ENCODE measurements around the gene RPGRIP1L.

The RPGRIP1L gene

GRCh38 chr16:53681354-53681753 is 22.3 kb downstream of the RPGRIP1L start:
- H3K36me3 ChIP-seq (ENCODE audit: insufficient read depth, low read length), result peaks cover 18% of the 10 kb centered on the region
- no peaks in the 10 kb centered on the region for H3K27me3 ChIP-seq (ENCODE audit: control insufficient read depth, insufficient read depth, low read length)
- no peaks in the 10 kb centered on the region for H3K9me3 ChIP-seq (replicated peaks; ENCODE audit: low read length)
- H3K4me1 ChIP-seq (ENCODE audit: control insufficient read depth, insufficient read depth, low read length), result no peaks in the 10 kb centered on the region
- no peak overlapping the region for H3K4me2 ChIP-seq (ENCODE audit: low read length)
- H3K9ac ChIP-seq (ENCODE audit: low read depth, low read length), result no peak overlapping the region
- H3K4me3 ChIP-seq (ENCODE audit: low read length), result no peak overlapping the region

- Histone ChIP-seq H3K9me3 (replicated peaks; ENCODE audit: low read length) (no peaks in the 10 kb centered on the region), H3K4me1 (ENCODE audit: control insufficient read depth, insufficient read depth, low read length) (no peaks in the 10 kb centered on the region), H3K4me3 (ENCODE audit: low read length) (no peak overlapping the region), H3K4me2 (ENCODE audit: low read length) (no peak overlapping the region), H3K27me3 (ENCODE audit: control insufficient read depth, insufficient read depth, low read length) (no peaks in the 10 kb centered on the region), H3K36me3 (ENCODE audit: insufficient read depth, low read length) (peaks cover 12% of the 10 kb centered on the region), H3K9ac (ENCODE audit: low read depth, low read length) (no peak overlapping the region)
Measured at GRCh38 chr16:53680756-53681155, 22.9 kb downstream of the RPGRIP1L start.

GRCh38 chr16:53678756-53679343 is 24.8 kb downstream of the RPGRIP1L start:
- no peak overlapping the region for H3K9ac ChIP-seq (ENCODE audit: low read depth, low read length)
- H3K4me2 ChIP-seq (ENCODE audit: low read length), result no peak overlapping the region
- H3K9me3 ChIP-seq (replicated peaks; ENCODE audit: low read length), result no peaks in the 10 kb centered on the region
- H3K27me3 ChIP-seq (ENCODE audit: control insufficient read depth, insufficient read depth, low read length), result no peaks in the 10 kb centered on the region
- H3K4me1 ChIP-seq (ENCODE audit: control insufficient read depth, insufficient read depth, low read length), result no peaks in the 10 kb centered on the region
- no peak overlapping the region for H3K4me3 ChIP-seq (ENCODE audit: low read length)
- H3K36me3 ChIP-seq (ENCODE audit: insufficient read depth, low read length), result peaks cover 9% of the 10 kb centered on the region

- no peaks in the 10 kb centered on the region for H3K4me1 ChIP-seq (ENCODE audit: control insufficient read depth, insufficient read depth, low read length)
- H3K9me3 ChIP-seq (replicated peaks; ENCODE audit: low read length), result no peaks in the 10 kb centered on the region
- no peak overlapping the region for H3K4me2 ChIP-seq (ENCODE audit: low read length)
- H3K9ac ChIP-seq (ENCODE audit: low read depth, low read length), result no peak overlapping the region
- H3K27me3 ChIP-seq (ENCODE audit: control insufficient read depth, insufficient read depth, low read length), result no peaks in the 10 kb centered on the region
- no peak overlapping the region for H3K4me3 ChIP-seq (ENCODE audit: low read length)
- peaks cover 9% of the 10 kb centered on the region for H3K36me3 ChIP-seq (ENCODE audit: insufficient read depth, low read length)
Measured at GRCh38 chr16:53678155-53678554, 25.5 kb downstream of the RPGRIP1L start.

- Histone ChIP-seq H3K4me1 (ENCODE audit: control insufficient read depth, insufficient read depth, low read length) (peaks cover 3% of the 10 kb centered on the region), H3K27me3 (ENCODE audit: control insufficient read depth, insufficient read depth, low read length) (no peaks in the 10 kb centered on the region)
Measured at GRCh38 chr16:53673189-53673588, 30.5 kb downstream of the RPGRIP1L start.

GRCh38 chr16:53672461-53672860 is 31.2 kb downstream of the RPGRIP1L start:
- H3K4me3 ChIP-seq (ENCODE audit: low read length), result no peak overlapping the region

More at GRCh38 chr16:53673189-53673588, 30.5 kb downstream of the RPGRIP1L start:
- Histone ChIP-seq H3K36me3 (ENCODE audit: insufficient read depth, low read length) (no peaks in the 10 kb centered on the region), H3K4me2 (ENCODE audit: low read length) (no peak overlapping the region), H3K9ac (ENCODE audit: low read depth, low read length) (no peak overlapping the region), H3K4me3 (ENCODE audit: low read length) (no peak overlapping the region), H3K9me3 (replicated peaks; ENCODE audit: low read length) (no peaks in the 10 kb centered on the region)

GRCh38 chr16:53668869-53669268 is 34.8 kb downstream of the RPGRIP1L start:
- H3K9ac ChIP-seq (ENCODE audit: low read depth, low read length), result no peak overlapping the region
- H3K27me3 ChIP-seq (ENCODE audit: control insufficient read depth, insufficient read depth, low read length), result no peaks in the 10 kb centered on the region
- H3K9me3 ChIP-seq (replicated peaks; ENCODE audit: low read length), result no peaks in the 10 kb centered on the region
- H3K36me3 ChIP-seq (ENCODE audit: insufficient read depth, low read length), result no peaks in the 10 kb centered on the region
- no peak overlapping the region for H3K4me2 ChIP-seq (ENCODE audit: low read length)
- H3K4me3 ChIP-seq (ENCODE audit: low read length), result no peak overlapping the region
- peaks cover 3% of the 10 kb centered on the region for H3K4me1 ChIP-seq (ENCODE audit: control insufficient read depth, insufficient read depth, low read length)

More at GRCh38 chr16:53672461-53672860, 31.2 kb downstream of the RPGRIP1L start:
- no peak overlapping the region for H3K9ac ChIP-seq (ENCODE audit: low read depth, low read length)
- no peaks in the 10 kb centered on the region for H3K36me3 ChIP-seq (ENCODE audit: insufficient read depth, low read length)
- no peak overlapping the region for H3K4me2 ChIP-seq (ENCODE audit: low read length)
- H3K9me3 ChIP-seq (replicated peaks; ENCODE audit: low read length), result no peaks in the 10 kb centered on the region
- H3K27me3 ChIP-seq (ENCODE audit: control insufficient read depth, insufficient read depth, low read length), result no peaks in the 10 kb centered on the region
- peaks cover 3% of the 10 kb centered on the region for H3K4me1 ChIP-seq (ENCODE audit: control insufficient read depth, insufficient read depth, low read length)

GRCh38 chr16:53666786-53667415 is 36.8 kb downstream of the RPGRIP1L start:
- no peak overlapping the region for H3K4me3 ChIP-seq (ENCODE audit: low read length)
- no peak overlapping the region for H3K4me2 ChIP-seq (ENCODE audit: low read length)
- H3K9ac ChIP-seq (ENCODE audit: low read depth, low read length), result no peak overlapping the region
- peaks cover 3% of the 10 kb centered on the region for H3K4me1 ChIP-seq (ENCODE audit: control insufficient read depth, insufficient read depth, low read length)
- no peaks in the 10 kb centered on the region for H3K36me3 ChIP-seq (ENCODE audit: insufficient read depth, low read length)
- H3K9me3 ChIP-seq (replicated peaks; ENCODE audit: low read length), result no peaks in the 10 kb centered on the region
- H3K27me3 ChIP-seq (ENCODE audit: control insufficient read depth, insufficient read depth, low read length), result no peaks in the 10 kb centered on the region

GRCh38 chr16:53664724-53665345 is 38.8 kb downstream of the RPGRIP1L start:
- Histone ChIP-seq H3K27me3 (ENCODE audit: control insufficient read depth, insufficient read depth, low read length) (no peaks in the 10 kb centered on the region), H3K9me3 (replicated peaks; ENCODE audit: low read length) (no peaks in the 10 kb centered on the region), H3K4me1 (ENCODE audit: control insufficient read depth, insufficient read depth, low read length) (peaks cover 3% of the 10 kb centered on the region), H3K9ac (ENCODE audit: low read depth, low read length) (no peak overlapping the region), H3K4me2 (ENCODE audit: low read length) (no peak overlapping the region), H3K36me3 (ENCODE audit: insufficient read depth, low read length) (no peaks in the 10 kb centered on the region), H3K4me3 (ENCODE audit: low read length) (no peak overlapping the region)

- H3K4me2 ChIP-seq (ENCODE audit: low read length), result no peak overlapping the region
- H3K4me3 ChIP-seq (ENCODE audit: low read length), result no peak overlapping the region
- H3K9ac ChIP-seq (ENCODE audit: low read depth, low read length), result no peak overlapping the region
- no peaks in the 10 kb centered on the region for H3K27me3 ChIP-seq (ENCODE audit: control insufficient read depth, insufficient read depth, low read length)
- no peaks in the 10 kb centered on the region for H3K4me1 ChIP-seq (ENCODE audit: control insufficient read depth, insufficient read depth, low read length)
- no peaks in the 10 kb centered on the region for H3K9me3 ChIP-seq (replicated peaks; ENCODE audit: low read length)
- no peaks in the 10 kb centered on the region for H3K36me3 ChIP-seq (ENCODE audit: insufficient read depth, low read length)
Measured at GRCh38 chr16:53662072-53662471, 41.6 kb downstream of the RPGRIP1L start.

- Histone ChIP-seq H3K9ac (ENCODE audit: low read depth, low read length) (no peak overlapping the region), H3K9me3 (replicated peaks; ENCODE audit: low read length) (no peaks in the 10 kb centered on the region), H3K36me3 (ENCODE audit: insufficient read depth, low read length) (peaks cover 19% of the 10 kb centered on the region), H3K4me2 (ENCODE audit: low read length) (no peak overlapping the region), H3K27me3 (ENCODE audit: control insufficient read depth, insufficient read depth, low read length) (no peaks in the 10 kb centered on the region), H3K4me3 (ENCODE audit: low read length) (no peak overlapping the region), H3K4me1 (ENCODE audit: control insufficient read depth, insufficient read depth, low read length) (no peaks in the 10 kb centered on the region)
Measured at GRCh38 chr16:53654946-53655345, 48.7 kb downstream of the RPGRIP1L start.

- H3K9ac ChIP-seq (ENCODE audit: low read depth, low read length), result no peak overlapping the region
- peaks cover 15% of the 10 kb centered on the region for H3K36me3 ChIP-seq (ENCODE audit: insufficient read depth, low read length)
- H3K4me2 ChIP-seq (ENCODE audit: low read length), result no peak overlapping the region
- no peaks in the 10 kb centered on the region for H3K27me3 ChIP-seq (ENCODE audit: control insufficient read depth, insufficient read depth, low read length)
- no peaks in the 10 kb centered on the region for H3K9me3 ChIP-seq (replicated peaks; ENCODE audit: low read length)
- no peaks in the 10 kb centered on the region for H3K4me1 ChIP-seq (ENCODE audit: control insufficient read depth, insufficient read depth, low read length)
- H3K4me3 ChIP-seq (ENCODE audit: low read length), result no peak overlapping the region
Measured at GRCh38 chr16:53651357-53651756, 52.3 kb downstream of the RPGRIP1L start.

All from skeletal muscle satellite cell (primary cell).